Measurements from ENCODE around the gene JSRP1. TPM values are rescaled to one million over a fixed set of nuclear protein-coding genes. Genes with fewer than 3 reads are reported as not detected.
A peak's percentile ranks its signal among the peaks of the same experiment; 100 is the strongest.
"Not testable (repeated sequence)": the region's sequence is repeated elsewhere in the genome, so short reads cannot be mapped to it uniquely, and the experiment has no call there.

JSRP1 gene
- total and polyA plus RNA-seq, 2 experiments from 2014 or later, result 2.4 to 3.1 TPM

DNA sequence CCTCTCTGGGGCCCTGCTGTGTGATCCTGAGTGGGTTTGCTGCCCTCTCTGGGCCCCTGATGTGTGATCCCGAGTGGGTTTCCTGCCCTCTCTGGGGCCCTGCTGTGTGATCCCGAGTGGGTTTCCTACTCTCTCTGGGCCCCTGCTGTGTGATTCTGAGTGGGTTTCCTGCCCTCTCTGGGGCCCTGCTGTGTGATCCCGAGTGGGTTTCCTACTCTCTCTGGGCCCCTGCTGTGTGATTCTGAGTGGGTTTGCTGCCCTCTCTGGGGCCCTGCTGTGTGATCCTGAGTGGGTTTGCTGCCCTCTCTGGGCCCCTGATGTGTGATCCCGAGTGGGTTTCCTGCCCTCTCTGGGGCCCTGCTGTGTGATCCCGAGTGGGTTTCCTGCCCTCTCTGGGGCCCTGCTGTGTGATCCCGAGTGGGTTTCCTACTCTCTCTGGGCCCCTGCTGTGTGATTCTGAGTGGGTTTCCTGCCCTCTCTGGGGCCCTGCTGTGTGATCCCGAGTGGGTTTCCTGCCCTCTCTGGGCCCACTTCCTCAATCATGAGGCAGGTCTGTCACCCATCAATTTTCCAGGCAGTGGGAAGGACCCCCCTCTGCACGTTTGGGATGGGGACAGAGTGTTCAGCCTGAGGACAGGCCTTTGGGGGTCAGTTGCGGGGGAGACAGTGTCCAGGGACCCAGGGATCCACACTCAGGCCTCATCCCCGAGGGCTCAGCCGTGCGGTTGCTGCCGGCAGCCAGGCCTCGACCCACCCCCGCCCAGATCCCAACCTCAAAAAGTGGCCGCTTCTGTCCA is 25.2 kb upstream of the JSRP1 start:
- Histone ChIP-seq H3K27me3 (ENCODE audit: insufficient read depth) (peaks cover 21% of the 10 kb centered on the region), H3K4me2 (peak overlapping the region; percentile 88), H3K4me3 (peak overlapping the region; percentile 69)
- not testable (repeated sequence) for H3K36me3 ChIP-seq (ENCODE audit: insufficient read depth); H3K36me3 Mint-ChIP-seq (ENCODE audit: low read depth); H2AFZ ChIP-seq; H3K79me2 ChIP-seq (replicated peaks; ENCODE audit: insufficient read depth); H3K9me3 Mint-ChIP-seq; H3K4me1 Mint-ChIP-seq; H4K20me1 ChIP-seq (replicated peaks; ENCODE audit: insufficient read depth); DNase-seq (ENCODE audit: low spot score); H3K27ac Mint-ChIP-seq; H3K27ac ChIP-seq (ENCODE audit: low read depth); H3K4me1 ChIP-seq (ENCODE audit: insufficient read depth); H3K9me2 ChIP-seq (ENCODE audit: insufficient read depth); H3F3A ChIP-seq (replicated peaks; ENCODE audit: low read depth)
- Mint-ChIP-seq H3K27me3 (ENCODE audit: insufficient read depth, low read depth, poor library complexity) (peaks cover 20% of the 10 kb centered on the region), H3K4me3 (peak overlapping the region; percentile 66; the same call in 2 of the 3 replicates)
- peak; percentile 19 for ATAC-seq

- H3K4me1 Mint-ChIP-seq, result peaks cover 5% of the 10 kb centered on the region; the same call in 2 of the 3 replicates
- TF ChIP-seq, protein P1, sequence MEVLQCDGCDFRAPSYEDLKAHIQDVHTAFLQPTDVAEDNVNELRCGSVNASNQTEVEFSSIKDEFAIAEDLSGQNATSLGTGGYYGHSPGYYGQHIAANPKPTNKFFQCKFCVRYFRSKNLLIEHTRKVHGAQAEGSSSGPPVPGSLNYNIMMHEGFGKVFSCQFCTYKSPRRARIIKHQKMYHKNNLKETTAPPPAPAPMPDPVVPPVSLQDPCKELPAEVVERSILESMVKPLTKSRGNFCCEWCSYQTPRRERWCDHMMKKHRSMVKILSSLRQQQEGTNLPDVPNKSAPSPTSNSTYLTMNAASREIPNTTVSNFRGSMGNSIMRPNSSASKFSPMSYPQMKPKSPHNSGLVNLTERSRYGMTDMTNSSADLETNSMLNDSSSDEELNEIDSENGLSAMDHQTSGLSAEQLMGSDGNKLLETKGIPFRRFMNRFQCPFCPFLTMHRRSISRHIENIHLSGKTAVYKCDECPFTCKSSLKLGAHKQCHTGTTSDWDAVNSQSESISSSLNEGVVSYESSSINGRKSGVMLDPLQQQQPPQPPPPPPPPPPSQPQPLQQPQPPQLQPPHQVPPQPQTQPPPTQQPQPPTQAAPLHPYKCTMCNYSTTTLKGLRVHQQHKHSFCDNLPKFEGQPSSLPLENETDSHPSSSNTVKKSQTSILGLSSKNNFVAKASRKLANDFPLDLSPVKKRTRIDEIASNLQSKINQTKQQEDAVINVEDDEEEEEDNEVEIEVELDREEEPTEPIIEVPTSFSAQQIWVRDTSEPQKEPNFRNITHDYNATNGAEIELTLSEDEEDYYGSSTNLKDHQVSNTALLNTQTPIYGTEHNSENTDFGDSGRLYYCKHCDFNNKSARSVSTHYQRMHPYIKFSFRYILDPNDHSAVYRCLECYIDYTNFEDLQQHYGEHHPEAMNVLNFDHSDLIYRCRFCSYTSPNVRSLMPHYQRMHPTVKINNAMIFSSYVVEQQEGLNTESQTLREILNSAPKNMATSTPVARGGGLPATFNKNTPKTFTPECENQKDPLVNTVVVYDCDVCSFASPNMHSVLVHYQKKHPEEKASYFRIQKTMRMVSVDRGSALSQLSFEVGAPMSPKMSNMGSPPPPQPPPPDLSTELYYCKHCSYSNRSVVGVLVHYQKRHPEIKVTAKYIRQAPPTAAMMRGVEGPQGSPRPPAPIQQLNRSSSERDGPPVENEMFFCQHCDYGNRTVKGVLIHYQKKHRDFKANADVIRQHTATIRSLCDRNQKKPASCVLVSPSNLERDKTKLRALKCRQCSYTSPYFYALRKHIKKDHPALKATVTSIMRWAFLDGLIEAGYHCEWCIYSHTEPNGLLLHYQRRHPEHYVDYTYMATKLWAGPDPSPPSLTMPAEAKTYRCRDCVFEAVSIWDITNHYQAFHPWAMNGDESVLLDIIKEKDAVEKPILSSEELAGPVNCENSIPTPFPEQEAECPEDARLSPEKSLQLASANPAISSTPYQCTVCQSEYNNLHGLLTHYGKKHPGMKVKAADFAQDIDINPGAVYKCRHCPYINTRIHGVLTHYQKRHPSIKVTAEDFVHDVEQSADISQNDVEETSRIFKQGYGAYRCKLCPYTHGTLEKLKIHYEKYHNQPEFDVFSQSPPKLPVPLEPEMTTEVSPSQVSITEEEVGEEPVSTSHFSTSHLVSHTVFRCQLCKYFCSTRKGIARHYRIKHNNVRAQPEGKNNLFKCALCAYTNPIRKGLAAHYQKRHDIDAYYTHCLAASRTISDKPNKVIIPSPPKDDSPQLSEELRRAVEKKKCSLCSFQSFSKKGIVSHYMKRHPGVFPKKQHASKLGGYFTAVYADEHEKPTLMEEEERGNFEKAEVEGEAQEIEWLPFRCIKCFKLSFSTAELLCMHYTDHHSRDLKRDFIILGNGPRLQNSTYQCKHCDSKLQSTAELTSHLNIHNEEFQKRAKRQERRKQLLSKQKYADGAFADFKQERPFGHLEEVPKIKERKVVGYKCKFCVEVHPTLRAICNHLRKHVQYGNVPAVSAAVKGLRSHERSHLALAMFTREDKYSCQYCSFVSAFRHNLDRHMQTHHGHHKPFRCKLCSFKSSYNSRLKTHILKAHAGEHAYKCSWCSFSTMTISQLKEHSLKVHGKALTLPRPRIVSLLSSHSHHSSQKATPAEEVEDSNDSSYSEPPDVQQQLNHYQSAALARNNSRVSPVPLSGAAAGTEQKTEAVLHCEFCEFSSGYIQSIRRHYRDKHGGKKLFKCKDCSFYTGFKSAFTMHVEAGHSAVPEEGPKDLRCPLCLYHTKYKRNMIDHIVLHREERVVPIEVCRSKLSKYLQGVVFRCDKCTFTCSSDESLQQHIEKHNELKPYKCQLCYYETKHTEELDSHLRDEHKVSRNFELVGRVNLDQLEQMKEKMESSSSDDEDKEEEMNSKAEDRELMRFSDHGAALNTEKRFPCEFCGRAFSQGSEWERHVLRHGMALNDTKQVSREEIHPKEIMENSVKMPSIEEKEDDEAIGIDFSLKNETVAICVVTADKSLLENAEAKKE (CRISPR knock-in tag; IDR thresholded peaks at IDR 0.05), result no peak
- no peak for TF ChIP-seq ZNF331 (CRISPR knock-in tag; IDR thresholded peaks at IDR 0.05; ENCODE audit: low read depth)
- TF ChIP-seq JUNB (IDR thresholded peaks at IDR 0.05; ENCODE audit: unreplicated experiment), result no peak
- no peak for TF ChIP-seq CREB1 (CRISPR knock-in tag; IDR thresholded peaks at IDR 0.05; ENCODE audit: low read depth)
- TF ChIP-seq NANOG (IDR thresholded peaks at IDR 0.05; ENCODE audit: borderline replicate concordance), result no peak
- TF ChIP-seq EZH2phosphoT487 (IDR thresholded peaks at IDR 0.05; ENCODE audit: unreplicated experiment), result no peak
- TF ChIP-seq POLR2AphosphoS5 (IDR thresholded peaks at IDR 0.05; ENCODE audit: low read depth), result no peak
- TF ChIP-seq, protein P2, sequence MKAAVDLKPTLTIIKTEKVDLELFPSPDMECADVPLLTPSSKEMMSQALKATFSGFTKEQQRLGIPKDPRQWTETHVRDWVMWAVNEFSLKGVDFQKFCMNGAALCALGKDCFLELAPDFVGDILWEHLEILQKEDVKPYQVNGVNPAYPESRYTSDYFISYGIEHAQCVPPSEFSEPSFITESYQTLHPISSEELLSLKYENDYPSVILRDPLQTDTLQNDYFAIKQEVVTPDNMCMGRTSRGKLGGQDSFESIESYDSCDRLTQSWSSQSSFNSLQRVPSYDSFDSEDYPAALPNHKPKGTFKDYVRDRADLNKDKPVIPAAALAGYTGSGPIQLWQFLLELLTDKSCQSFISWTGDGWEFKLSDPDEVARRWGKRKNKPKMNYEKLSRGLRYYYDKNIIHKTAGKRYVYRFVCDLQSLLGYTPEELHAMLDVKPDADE (IDR thresholded peaks at IDR 0.05), result no peak
- TF ChIP-seq, protein P3, sequence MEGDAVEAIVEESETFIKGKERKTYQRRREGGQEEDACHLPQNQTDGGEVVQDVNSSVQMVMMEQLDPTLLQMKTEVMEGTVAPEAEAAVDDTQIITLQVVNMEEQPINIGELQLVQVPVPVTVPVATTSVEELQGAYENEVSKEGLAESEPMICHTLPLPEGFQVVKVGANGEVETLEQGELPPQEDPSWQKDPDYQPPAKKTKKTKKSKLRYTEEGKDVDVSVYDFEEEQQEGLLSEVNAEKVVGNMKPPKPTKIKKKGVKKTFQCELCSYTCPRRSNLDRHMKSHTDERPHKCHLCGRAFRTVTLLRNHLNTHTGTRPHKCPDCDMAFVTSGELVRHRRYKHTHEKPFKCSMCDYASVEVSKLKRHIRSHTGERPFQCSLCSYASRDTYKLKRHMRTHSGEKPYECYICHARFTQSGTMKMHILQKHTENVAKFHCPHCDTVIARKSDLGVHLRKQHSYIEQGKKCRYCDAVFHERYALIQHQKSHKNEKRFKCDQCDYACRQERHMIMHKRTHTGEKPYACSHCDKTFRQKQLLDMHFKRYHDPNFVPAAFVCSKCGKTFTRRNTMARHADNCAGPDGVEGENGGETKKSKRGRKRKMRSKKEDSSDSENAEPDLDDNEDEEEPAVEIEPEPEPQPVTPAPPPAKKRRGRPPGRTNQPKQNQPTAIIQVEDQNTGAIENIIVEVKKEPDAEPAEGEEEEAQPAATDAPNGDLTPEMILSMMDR (conservative IDR thresholded peaks at IDR 0.05; ENCODE audit: low read depth in 2 of 2), result no peak
- no peak for TF ChIP-seq STAT1 (IDR thresholded peaks at IDR 0.05; ENCODE audit: unreplicated experiment)
- no peak for TF ChIP-seq EZH2 (IDR thresholded peaks at IDR 0.05; ENCODE audit: low read depth, unreplicated experiment)
Measured at GRCh38 chr19:2280633-2281264, 24.5 kb upstream of the JSRP1 start.

More at GRCh38 chr19:2280633-2281264, 24.5 kb upstream of the JSRP1 start:
- Histone ChIP-seq H2AFZ (no peak overlapping the region), H3K4me3 (no peak overlapping the region), H3K9me2 (ENCODE audit: insufficient read depth) (no peaks in the 10 kb centered on the region), H3K4me2 (no peak overlapping the region), H3K4me1 (ENCODE audit: insufficient read depth) (no peaks in the 10 kb centered on the region), H3K27ac (ENCODE audit: low read depth) (no peak overlapping the region), H3K36me3 (ENCODE audit: insufficient read depth) (no peaks in the 10 kb centered on the region), H3K27me3 (ENCODE audit: insufficient read depth) (peaks cover 21% of the 10 kb centered on the region), H3F3A (replicated peaks; ENCODE audit: low read depth) (0 out of 2 replicates have a peak, but pooled peaks cover 6% of the 10 kb centered on the region), H4K20me1 (replicated peaks; ENCODE audit: insufficient read depth) (no peaks in the 10 kb centered on the region), H3K79me2 (replicated peaks; ENCODE audit: insufficient read depth) (no peaks in the 10 kb centered on the region)
- H3K9me3 Mint-ChIP-seq, result no peaks in the 10 kb centered on the region
- no peak overlapping the region for H3K4me3 Mint-ChIP-seq
- H3K36me3 Mint-ChIP-seq (ENCODE audit: low read depth), result no peaks in the 10 kb centered on the region; the same call in 2 of the 3 replicates
- ATAC-seq (no peak), DNase-seq (ENCODE audit: low spot score) (no peak)
- peaks cover 15% of the 10 kb centered on the region for H3K27me3 Mint-ChIP-seq (ENCODE audit: insufficient read depth, low read depth, poor library complexity)
- no peak overlapping the region for H3K27ac Mint-ChIP-seq

Measured in GM23338 (cell line).